Measurements from ENCODE around the gene OSBP2. TPM values are rescaled to one million over a fixed set of nuclear protein-coding genes. Genes with fewer than 3 reads are reported as not detected.

The OSBP2 gene
- total and polyA plus RNA-seq, 2 experiments from 2014 or later, result 2.1 to 2.9 TPM

DNA sequence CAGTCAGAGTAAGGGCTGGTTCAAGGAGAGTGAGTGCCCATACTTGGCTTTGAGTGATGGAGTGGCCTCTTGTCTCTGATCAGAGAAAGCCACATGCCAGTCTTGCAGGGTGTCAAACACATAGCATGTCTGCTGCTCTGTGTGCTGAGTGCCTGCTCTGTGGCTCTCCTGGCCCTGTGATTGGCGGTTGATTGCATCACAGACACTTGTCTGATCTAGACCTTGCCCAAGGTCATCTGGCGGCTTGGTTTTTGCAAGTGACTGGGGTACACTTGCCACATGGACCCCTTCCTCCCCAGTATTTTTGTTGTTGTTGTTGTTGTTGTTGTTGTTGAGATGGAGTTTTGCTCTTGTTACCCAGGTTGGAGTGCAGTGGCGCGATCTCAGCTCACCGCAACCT lies 10.3 kb downstream of the OSBP2 start:
- peaks cover 4% of the 10 kb centered on the region for H3K27me3 Mint-ChIP-seq (ENCODE audit: insufficient read depth, low read depth, poor library complexity)
- Histone ChIP-seq H3F3A (replicated peaks; ENCODE audit: low read depth) (no peaks in the 10 kb centered on the region), H3K27ac (ENCODE audit: low read depth) (no peak overlapping the region), H3K27me3 (ENCODE audit: insufficient read depth) (no peaks in the 10 kb centered on the region), H3K4me1 (ENCODE audit: insufficient read depth) (no peaks in the 10 kb centered on the region), H3K4me2 (no peak overlapping the region), H3K9me2 (ENCODE audit: insufficient read depth) (no peaks in the 10 kb centered on the region), H2AFZ (no peak overlapping the region), H4K20me1 (replicated peaks; ENCODE audit: insufficient read depth) (no peaks in the 10 kb centered on the region), H3K36me3 (ENCODE audit: insufficient read depth) (no peaks in the 10 kb centered on the region), H3K4me3 (no peak overlapping the region), H3K79me2 (replicated peaks; ENCODE audit: insufficient read depth) (no peaks in the 10 kb centered on the region)
- peaks cover 13% of the 10 kb centered on the region for H3K4me1 Mint-ChIP-seq
- DNase-seq (ENCODE audit: low spot score) (no peak), ATAC-seq (no peak)
- H3K9me3 Mint-ChIP-seq, result no peaks in the 10 kb centered on the region; the same call in 2 of the 3 replicates
- H3K4me3 Mint-ChIP-seq, result no peak overlapping the region
- H3K27ac Mint-ChIP-seq, result no peak overlapping the region
- H3K36me3 Mint-ChIP-seq (ENCODE audit: low read depth), result no peaks in the 10 kb centered on the region
- TF ChIP-seq, protein P1, sequence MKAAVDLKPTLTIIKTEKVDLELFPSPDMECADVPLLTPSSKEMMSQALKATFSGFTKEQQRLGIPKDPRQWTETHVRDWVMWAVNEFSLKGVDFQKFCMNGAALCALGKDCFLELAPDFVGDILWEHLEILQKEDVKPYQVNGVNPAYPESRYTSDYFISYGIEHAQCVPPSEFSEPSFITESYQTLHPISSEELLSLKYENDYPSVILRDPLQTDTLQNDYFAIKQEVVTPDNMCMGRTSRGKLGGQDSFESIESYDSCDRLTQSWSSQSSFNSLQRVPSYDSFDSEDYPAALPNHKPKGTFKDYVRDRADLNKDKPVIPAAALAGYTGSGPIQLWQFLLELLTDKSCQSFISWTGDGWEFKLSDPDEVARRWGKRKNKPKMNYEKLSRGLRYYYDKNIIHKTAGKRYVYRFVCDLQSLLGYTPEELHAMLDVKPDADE (IDR thresholded peaks at IDR 0.05), result no peak
- TF ChIP-seq EZH2 (IDR thresholded peaks at IDR 0.05; ENCODE audit: low read depth, unreplicated experiment), result no peak
- no peak for TF ChIP-seq EZH2phosphoT487 (IDR thresholded peaks at IDR 0.05; ENCODE audit: unreplicated experiment)
- TF ChIP-seq JUNB (IDR thresholded peaks at IDR 0.05; ENCODE audit: unreplicated experiment), result no peak
- no peak for TF ChIP-seq CREB1 (CRISPR knock-in tag; IDR thresholded peaks at IDR 0.05; ENCODE audit: low read depth)
- TF ChIP-seq ZNF331 (CRISPR knock-in tag; IDR thresholded peaks at IDR 0.05; ENCODE audit: low read depth), result no peak
- TF ChIP-seq, protein P2, sequence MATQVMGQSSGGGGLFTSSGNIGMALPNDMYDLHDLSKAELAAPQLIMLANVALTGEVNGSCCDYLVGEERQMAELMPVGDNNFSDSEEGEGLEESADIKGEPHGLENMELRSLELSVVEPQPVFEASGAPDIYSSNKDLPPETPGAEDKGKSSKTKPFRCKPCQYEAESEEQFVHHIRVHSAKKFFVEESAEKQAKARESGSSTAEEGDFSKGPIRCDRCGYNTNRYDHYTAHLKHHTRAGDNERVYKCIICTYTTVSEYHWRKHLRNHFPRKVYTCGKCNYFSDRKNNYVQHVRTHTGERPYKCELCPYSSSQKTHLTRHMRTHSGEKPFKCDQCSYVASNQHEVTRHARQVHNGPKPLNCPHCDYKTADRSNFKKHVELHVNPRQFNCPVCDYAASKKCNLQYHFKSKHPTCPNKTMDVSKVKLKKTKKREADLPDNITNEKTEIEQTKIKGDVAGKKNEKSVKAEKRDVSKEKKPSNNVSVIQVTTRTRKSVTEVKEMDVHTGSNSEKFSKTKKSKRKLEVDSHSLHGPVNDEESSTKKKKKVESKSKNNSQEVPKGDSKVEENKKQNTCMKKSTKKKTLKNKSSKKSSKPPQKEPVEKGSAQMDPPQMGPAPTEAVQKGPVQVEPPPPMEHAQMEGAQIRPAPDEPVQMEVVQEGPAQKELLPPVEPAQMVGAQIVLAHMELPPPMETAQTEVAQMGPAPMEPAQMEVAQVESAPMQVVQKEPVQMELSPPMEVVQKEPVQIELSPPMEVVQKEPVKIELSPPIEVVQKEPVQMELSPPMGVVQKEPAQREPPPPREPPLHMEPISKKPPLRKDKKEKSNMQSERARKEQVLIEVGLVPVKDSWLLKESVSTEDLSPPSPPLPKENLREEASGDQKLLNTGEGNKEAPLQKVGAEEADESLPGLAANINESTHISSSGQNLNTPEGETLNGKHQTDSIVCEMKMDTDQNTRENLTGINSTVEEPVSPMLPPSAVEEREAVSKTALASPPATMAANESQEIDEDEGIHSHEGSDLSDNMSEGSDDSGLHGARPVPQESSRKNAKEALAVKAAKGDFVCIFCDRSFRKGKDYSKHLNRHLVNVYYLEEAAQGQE (IDR thresholded peaks at IDR 0.05; ENCODE audit: unreplicated experiment), result no peak
- TF ChIP-seq, protein P3, sequence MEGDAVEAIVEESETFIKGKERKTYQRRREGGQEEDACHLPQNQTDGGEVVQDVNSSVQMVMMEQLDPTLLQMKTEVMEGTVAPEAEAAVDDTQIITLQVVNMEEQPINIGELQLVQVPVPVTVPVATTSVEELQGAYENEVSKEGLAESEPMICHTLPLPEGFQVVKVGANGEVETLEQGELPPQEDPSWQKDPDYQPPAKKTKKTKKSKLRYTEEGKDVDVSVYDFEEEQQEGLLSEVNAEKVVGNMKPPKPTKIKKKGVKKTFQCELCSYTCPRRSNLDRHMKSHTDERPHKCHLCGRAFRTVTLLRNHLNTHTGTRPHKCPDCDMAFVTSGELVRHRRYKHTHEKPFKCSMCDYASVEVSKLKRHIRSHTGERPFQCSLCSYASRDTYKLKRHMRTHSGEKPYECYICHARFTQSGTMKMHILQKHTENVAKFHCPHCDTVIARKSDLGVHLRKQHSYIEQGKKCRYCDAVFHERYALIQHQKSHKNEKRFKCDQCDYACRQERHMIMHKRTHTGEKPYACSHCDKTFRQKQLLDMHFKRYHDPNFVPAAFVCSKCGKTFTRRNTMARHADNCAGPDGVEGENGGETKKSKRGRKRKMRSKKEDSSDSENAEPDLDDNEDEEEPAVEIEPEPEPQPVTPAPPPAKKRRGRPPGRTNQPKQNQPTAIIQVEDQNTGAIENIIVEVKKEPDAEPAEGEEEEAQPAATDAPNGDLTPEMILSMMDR (conservative IDR thresholded peaks at IDR 0.05; ENCODE audit: low read depth in 2 of 2), result no peak
- no peak for TF ChIP-seq NANOG (IDR thresholded peaks at IDR 0.05; ENCODE audit: borderline replicate concordance)
- no peak for TF ChIP-seq ZNF114 (CRISPR knock-in tag; IDR thresholded peaks at IDR 0.05)
